ENCODE results near the gene GTF2IRD1. TPM values are rescaled to one million over a fixed set of nuclear protein-coding genes. Genes with fewer than 3 reads are reported as not detected.

Gene GTF2IRD1
- total and polyA plus RNA-seq, 9 of the 15 experiments (the other 6 are each of a cell fraction or from before 2014, with no cell fraction given): 9.1 to 30.2 (median 14.0) TPM

DNA sequence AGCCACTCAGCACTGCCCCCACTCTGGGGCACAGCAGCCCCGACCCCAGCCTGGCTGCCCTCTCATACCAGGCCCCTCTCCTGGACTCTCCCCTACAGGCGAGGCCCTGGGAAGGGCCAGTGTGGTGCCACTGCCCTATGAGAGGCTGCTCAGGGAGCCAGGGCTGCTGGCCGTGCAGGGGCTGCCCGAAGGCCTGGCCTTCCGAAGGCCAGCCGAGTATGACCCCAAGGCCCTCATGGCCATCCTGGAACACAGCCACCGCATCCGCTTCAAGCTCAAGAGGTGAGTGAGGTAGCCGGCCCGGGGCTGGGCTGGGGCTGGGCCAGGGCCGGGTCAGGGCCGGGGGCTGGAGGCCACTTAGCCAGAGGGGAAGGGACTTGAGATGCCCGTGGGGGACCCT lies 64.3 kb downstream of the GTF2IRD1 start (continued):
- TF ChIP-seq, protein P1, sequence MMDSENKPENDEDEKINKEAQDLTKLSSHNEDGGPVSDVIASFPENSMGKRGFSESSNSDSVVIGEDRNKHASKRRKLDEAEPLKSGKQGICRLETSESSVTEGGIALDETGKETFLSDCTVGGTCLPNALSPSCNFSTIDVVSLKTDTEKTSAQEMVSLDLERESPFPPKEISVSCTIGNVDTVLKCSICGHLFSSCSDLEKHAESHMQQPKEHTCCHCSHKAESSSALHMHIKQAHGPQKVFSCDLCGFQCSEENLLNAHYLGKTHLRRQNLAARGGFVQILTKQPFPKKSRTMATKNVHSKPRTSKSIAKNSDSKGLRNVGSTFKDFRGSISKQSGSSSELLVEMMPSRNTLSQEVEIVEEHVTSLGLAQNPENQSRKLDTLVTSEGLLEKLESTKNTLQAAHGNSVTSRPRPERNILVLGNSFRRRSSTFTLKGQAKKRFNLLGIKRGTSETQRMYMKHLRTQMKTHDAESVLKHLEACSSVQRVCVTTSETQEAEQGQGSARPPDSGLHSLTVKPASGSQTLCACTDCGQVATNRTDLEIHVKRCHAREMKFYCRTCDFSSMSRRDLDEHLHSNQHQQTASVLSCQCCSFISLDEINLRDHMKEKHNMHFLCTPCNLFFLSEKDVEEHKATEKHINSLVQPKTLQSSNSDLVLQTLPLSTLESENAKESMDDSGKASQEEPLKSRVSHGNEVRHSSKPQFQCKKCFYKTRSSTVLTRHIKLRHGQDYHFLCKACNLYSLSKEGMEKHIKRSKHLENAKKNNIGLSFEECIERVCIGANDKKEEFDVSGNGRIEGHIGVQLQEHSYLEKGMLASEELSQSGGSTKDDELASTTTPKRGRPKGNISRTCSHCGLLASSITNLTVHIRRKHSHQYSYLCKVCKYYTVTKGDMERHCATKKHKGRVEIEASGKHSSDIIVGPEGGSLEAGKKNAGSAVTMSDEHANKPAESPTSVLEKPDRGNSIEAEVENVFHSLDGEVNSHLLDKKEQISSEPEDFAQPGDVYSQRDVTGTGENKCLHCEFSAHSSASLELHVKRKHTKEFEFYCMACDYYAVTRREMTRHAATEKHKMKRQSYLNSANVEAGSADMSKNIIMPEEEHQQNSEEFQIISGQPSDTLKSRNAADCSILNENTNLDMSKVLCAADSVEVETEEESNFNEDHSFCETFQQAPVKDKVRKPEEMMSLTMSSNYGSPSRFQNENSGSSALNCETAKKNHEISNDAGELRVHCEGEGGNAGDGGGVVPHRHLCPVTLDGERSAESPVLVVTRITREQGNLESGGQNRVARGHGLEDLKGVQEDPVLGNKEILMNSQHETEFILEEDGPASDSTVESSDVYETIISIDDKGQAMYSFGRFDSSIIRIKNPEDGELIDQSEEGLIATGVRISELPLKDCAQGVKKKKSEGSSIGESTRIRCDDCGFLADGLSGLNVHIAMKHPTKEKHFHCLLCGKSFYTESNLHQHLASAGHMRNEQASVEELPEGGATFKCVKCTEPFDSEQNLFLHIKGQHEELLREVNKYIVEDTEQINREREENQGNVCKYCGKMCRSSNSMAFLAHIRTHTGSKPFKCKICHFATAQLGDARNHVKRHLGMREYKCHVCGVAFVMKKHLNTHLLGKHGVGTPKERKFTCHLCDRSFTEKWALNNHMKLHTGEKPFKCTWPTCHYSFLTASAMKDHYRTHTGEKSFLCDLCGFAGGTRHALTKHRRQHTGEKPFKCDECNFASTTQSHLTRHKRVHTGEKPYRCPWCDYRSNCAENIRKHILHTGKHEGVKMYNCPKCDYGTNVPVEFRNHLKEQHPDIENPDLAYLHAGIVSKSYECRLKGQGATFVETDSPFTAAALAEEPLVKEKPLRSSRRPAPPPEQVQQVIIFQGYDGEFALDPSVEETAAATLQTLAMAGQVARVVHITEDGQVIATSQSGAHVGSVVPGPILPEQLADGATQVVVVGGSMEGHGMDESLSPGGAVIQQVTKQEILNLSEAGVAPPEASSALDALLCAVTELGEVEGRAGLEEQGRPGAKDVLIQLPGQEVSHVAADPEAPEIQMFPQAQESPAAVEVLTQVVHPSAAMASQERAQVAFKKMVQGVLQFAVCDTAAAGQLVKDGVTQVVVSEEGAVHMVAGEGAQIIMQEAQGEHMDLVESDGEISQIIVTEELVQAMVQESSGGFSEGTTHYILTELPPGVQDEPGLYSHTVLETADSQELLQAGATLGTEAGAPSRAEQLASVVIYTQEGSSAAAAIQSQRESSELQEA (IDR thresholded peaks at IDR 0.05; ENCODE audit: low read depth): no peak
- TF ChIP-seq ZNF324 (CRISPR knock-in tag; IDR thresholded peaks at IDR 0.05): no peak

DNA sequence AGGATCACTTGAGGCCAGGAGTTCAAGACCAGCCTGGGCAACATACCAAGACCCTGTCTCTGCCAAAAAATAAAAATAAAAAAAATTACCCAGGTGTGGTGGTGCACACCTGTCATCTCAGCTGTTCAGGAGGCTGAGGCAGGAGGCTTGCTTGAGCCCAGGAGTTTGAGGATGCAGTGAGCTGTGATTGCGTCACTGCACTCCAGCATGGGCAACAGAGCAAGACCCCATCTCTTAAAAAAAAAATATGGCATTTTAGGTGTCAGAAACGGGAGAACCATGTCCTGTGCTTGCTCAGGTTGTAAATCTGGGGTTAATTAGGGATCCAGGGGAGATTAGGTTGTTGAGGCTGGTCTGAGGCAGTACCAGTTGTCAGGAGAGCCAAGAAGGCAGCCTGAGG lies 64.9 kb downstream of the GTF2IRD1 start:
- Histone ChIP-seq H4K20me1 (replicated peaks; ENCODE audit: control insufficient read depth, insufficient read depth, low read length) (no peaks in the 10 kb centered on the region), H3K79me2 (ENCODE audit: control insufficient read depth, insufficient read depth, low read length) (no peaks in the 10 kb centered on the region), H3K9me1 (ENCODE audit: control insufficient read depth, insufficient read depth, low read length) (no peaks in the 10 kb centered on the region), H3K9ac (ENCODE audit: insufficient read depth in 1 of 2, low read depth in 2 of 2, low read length in 2 of 2) (no peak overlapping the region), H3K9me3 (replicated peaks; ENCODE audit: control insufficient read depth, insufficient read depth, low read depth, low read length) (peaks cover 3% of the 10 kb centered on the region; the same call in 1 of the 2 replicates), H3K4me3 (no peak overlapping the region), H3K4me2 (ENCODE audit: insufficient read depth, low read length) (no peak overlapping the region), H3K4me1 (replicated peaks in 1 of 2; ENCODE audit: control insufficient read depth in 2 of 2, insufficient read depth in 2 of 2, low read length in 2 of 2) (peaks cover 0 to 5% of the 10 kb centered on the region in 2 experiments; a peak in 1 of 5 replicates), H3K27me3 (ENCODE audit: control insufficient read depth in 2 of 2, insufficient read depth in 2 of 2, low read length in 2 of 2) (no peaks in the 10 kb centered on the region), H2AFZ (ENCODE audit: low read depth, low read length) (no peak overlapping the region), H3K36me3 (ENCODE audit: control insufficient read depth, insufficient read depth, low read length) (peaks cover 43% of the 10 kb centered on the region; the same call in 1 of the 3 replicates), H3K27ac (ENCODE audit: extremely low read depth, low read depth, low read length) (no peak overlapping the region)
- 69% methylated on average over 2 of the region's 2 CpGs for WGBS (ENCODE audit: insufficient coverage, low coverage, missing lambda C conversion rate)
- in situ Hi-C loops (cut with MboI): no loop called here
- no peak for FAIRE-seq
- ATAC-seq: no peak
- no peak for DNase-seq (ENCODE audit: extremely low read depth in 1 of 4, low spot score in 3 of 4)
- ChIA-PET CTCF (ENCODE audit: low intra/inter-chr PET ratio) (no interaction called here), POLR2A (interaction anchor here (0.6 to 0.9 kb wide), 2 partner anchors 13 to 51 kb away, joined by 3 read pairs; no protein-coding TSS in a partner anchor)
- TF ChIP-seq HCFC1 (IDR thresholded peaks at IDR 0.05; ENCODE audit: low read depth, low read length): no peak
- peak; percentile 52; the same call in 1 of the 2 replicates for TF ChIP-seq CEBPB (tag; IDR thresholded peaks at IDR 0.05)
- TF ChIP-seq ARID2 (IDR thresholded peaks at IDR 0.05): no peak
- TF ChIP-seq, protein P2, sequence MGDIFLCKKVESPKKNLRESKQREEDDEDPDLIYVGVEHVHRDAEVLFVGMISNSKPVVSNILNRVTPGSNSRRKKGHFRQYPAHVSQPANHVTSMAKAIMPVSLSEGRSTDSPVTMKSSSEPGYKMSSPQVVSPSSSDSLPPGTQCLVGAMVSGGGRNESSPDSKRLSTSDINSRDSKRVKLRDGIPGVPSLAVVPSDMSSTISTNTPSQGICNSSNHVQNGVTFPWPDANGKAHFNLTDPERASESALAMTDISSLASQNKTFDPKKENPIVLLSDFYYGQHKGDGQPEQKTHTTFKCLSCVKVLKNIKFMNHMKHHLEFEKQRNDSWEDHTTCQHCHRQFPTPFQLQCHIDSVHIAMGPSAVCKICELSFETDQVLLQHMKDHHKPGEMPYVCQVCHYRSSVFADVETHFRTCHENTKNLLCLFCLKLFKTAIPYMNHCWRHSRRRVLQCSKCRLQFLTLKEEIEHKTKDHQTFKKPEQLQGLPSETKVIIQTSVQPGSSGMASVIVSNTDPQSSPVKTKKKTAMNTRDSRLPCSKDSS (IDR thresholded peaks at IDR 0.05; ENCODE audit: low read depth, partially characterized antibody): no peak
- TF ChIP-seq KLF6 (CRISPR knock-in tag; IDR thresholded peaks at IDR 0.05; ENCODE audit: borderline replicate concordance): no peak
- TF ChIP-seq HNRNPUL1 (IDR thresholded peaks at IDR 0.05; ENCODE audit: low read length): no peak
- intact Hi-C loops (cut with micrococcal nuclease): no loop called here
- BruUV-seq (replicated peaks): no TSS peak
